Fibroblast of lung (primary cell): Measurements from ENCODE around the gene LBHD1.

Experiments used
- CTCF ChIP-seq, 2 donors: IDR thresholded peaks in 1 of 2; conservative IDR thresholded peaks in 1 of 2; 1 replicate in 1 of 2; 2 replicates in 1 of 2; pipeline ENCODE4 v1.5.1; 2011 to 2012; ENCODE audit warnings: low read length in 2 of 2, control low read depth in 1 of 2, inconsistent platforms in 1 of 2, low read depth in 1 of 2, mild to moderate bottlenecking in 1 of 2
- EZH2 ChIP-seq: IDR thresholded peaks from 2 replicates; pipeline ENCODE4 v1.5.1; 2012; ENCODE audit warnings: low read length, control low read depth, mild to moderate bottlenecking; ENCODE audit errors: missing control alignments

- TF ChIP-seq CTCF (conservative IDR thresholded peaks at IDR 0.05 in 1 of 2, IDR thresholded peaks at IDR 0.05 in 1 of 2; ENCODE audit: low read depth in 1 of 2, low read length in 2 of 2) (no peak), EZH2 (no peak)
Measured at GRCh38 chr11:62688491-62688890, 16.4 kb upstream of the LBHD1 start.
